ENCODE results near the gene PRKCE.

DNA sequence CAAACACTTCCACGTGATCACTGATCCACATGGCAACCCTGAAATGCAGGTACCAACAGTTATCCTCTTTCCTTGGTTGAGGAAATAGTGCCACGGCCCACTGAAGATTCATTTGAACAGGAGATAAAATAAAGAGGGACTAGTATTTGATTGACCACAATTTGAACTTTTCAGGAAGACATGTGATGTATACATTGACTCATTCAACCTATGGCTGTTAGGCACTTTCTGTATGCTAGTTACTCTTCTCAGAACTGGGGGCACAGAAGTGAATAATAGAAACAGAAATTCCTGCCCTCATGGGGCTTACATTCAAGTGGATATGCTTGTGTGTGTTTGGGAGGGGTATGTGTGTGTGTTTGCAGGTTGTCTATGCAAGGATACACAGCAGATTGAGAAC, 199.6 kb downstream of the PRKCE start:
- no peak for TF ChIP-seq GATA2 (IDR thresholded peaks at IDR 0.05; ENCODE audit: low read depth, low read length)
- TF ChIP-seq GATA3 (IDR thresholded peaks at IDR 0.05; ENCODE audit: low read depth, low read length): no peak
